CD14-positive monocyte (primary cell): ENCODE measurements around the gene MYO6. TPM values are rescaled to one million over a fixed set of nuclear protein-coding genes. Genes with fewer than 3 reads are reported as not detected.

Experiments used
- DNase-seq, 3 donors: peaks; one replicate each; pipeline ENCODE4 v3.0.0-alpha.2; 2011 to 2022
- H2AFZ ChIP-seq: 2 replicates; pipeline ENCODE4 v1.6.0; 2012; ENCODE audit warnings: mild to moderate bottlenecking, low read depth, low read length, inconsistent platforms; ENCODE audit not compliant: insufficient read depth, poor library complexity, severe bottlenecking
- H3K27ac ChIP-seq, 2 donors: 1 replicate in 1 of 2; 2 replicates in 1 of 2; pipeline ENCODE4 v1.5.1; 2012 to 2013; ENCODE audit warnings: low read length in 2 of 2, control low read depth in 1 of 2, inconsistent platforms in 1 of 2, low read depth in 1 of 2, mild to moderate bottlenecking in 1 of 2
- H3K27me3 ChIP-seq, 2 donors: one replicate each; pipeline versions ENCODE4 v1.6.0 to v1.6.1; 2011 to 2013; ENCODE audit warnings: low read length in 2 of 2; ENCODE audit not compliant: control insufficient read depth in 2 of 2, insufficient read depth in 2 of 2
- H3K36me3 ChIP-seq, 2 donors: replicated peaks in 1 of 2; 1 replicate in 1 of 2; 2 replicates in 1 of 2; pipeline versions ENCODE4 v1.5.1 to v1.6.1; 2012 to 2013; ENCODE audit warnings: low read length in 2 of 2, control low read depth in 1 of 2, inconsistent platforms in 1 of 2, mild to moderate bottlenecking in 1 of 2; ENCODE audit not compliant: insufficient read depth in 2 of 2, control insufficient read depth in 1 of 2
- H3K4me1 ChIP-seq, 2 donors: 1 replicate in 1 of 2; 2 replicates in 1 of 2; pipeline versions ENCODE4 v1.5.1 to v1.6.1; 2012 to 2013; ENCODE audit warnings: low read length in 2 of 2, control low read depth in 1 of 2, inconsistent platforms in 1 of 2, mild to moderate bottlenecking in 1 of 2, moderate library complexity in 1 of 2; ENCODE audit not compliant: insufficient read depth in 2 of 2, control insufficient read depth in 1 of 2
- H3K4me2 ChIP-seq: replicated peaks from 2 replicates; pipeline ENCODE3; 2012; ENCODE audit warnings: low read length, moderate library complexity, mild to moderate bottlenecking; ENCODE audit not compliant: poor library complexity, severe bottlenecking; ENCODE audit errors: extremely low read depth
- H3K4me3 ChIP-seq, 3 experiments: fragments of 200-600 bp in 1 of 3; sonication (generic) in 1 of 3; replicated peaks in 1 of 3; 1 replicate in 2 of 3; 2 replicates in 1 of 3; pipeline ENCODE4 v1.5.1; 2011 to 2013; ENCODE audit warnings: low read length in 3 of 3, mild to moderate bottlenecking in 3 of 3, control low read depth in 2 of 3, low read depth in 2 of 3, inconsistent platforms in 1 of 3, moderate library complexity in 1 of 3
- H3K79me2 ChIP-seq: 2 replicates; pipeline ENCODE4 v1.6.0; 2012; ENCODE audit warnings: mild to moderate bottlenecking, control low read depth, inconsistent platforms, low read length, moderate library complexity; ENCODE audit not compliant: insufficient read depth
- H3K9ac ChIP-seq: 2 replicates; pipeline ENCODE4 v1.6.0; 2017; ENCODE audit warnings: low read length, mild to moderate bottlenecking; ENCODE audit not compliant: insufficient read depth, poor library complexity, severe bottlenecking
- H3K9me3 ChIP-seq, 2 donors: replicated peaks in 1 of 2; 1 replicate in 1 of 2; 2 replicates in 1 of 2; pipeline versions ENCODE4 v1.5.1 to v1.6.1; 2012 to 2013; ENCODE audit warnings: low read length in 2 of 2, control low read depth in 1 of 2; ENCODE audit not compliant: control insufficient read depth in 1 of 2, insufficient read depth in 1 of 2
- H4K20me1 ChIP-seq: 2 replicates; pipeline ENCODE4 v1.6.0; 2012; ENCODE audit warnings: mild to moderate bottlenecking, low read length, control low read depth, moderate library complexity; ENCODE audit not compliant: insufficient read depth
- H3K27ac Mint-ChIP-seq, 7 donors: one replicate each; pipeline ENCODE4 v1.8.0; 2020; ENCODE audit warnings: mild to moderate bottlenecking in 7 of 7, mixed read lengths in 7 of 7, moderate library complexity in 6 of 7, inconsistent platforms in 2 of 7
- H3K27me3 Mint-ChIP-seq, 3 donors: one replicate each; pipeline ENCODE4 v1.8.0; 2021 to 2022; ENCODE audit warnings: low read depth in 3 of 3, mild to moderate bottlenecking in 3 of 3, mixed read lengths in 3 of 3, moderate library complexity in 3 of 3, inconsistent platforms in 1 of 3
- H3K36me3 Mint-ChIP-seq, 2 donors: one replicate each; pipeline ENCODE4 v1.8.0; 2020; ENCODE audit warnings: mixed read lengths in 2 of 2, inconsistent platforms in 1 of 2, mild to moderate bottlenecking in 1 of 2
- H3K4me1 Mint-ChIP-seq: one replicate; pipeline ENCODE4 v1.8.0; 2020; ENCODE audit warnings: mild to moderate bottlenecking, mixed read lengths
- H3K4me3 Mint-ChIP-seq, 2 donors: one replicate each; pipeline ENCODE4 v1.8.0; 2020; ENCODE audit warnings: mild to moderate bottlenecking in 2 of 2, mixed read lengths in 2 of 2, moderate library complexity in 1 of 2
- H3K9me3 Mint-ChIP-seq, 7 donors: one replicate each; pipeline ENCODE4 v1.8.0; 2020 to 2022; ENCODE audit warnings: mixed read lengths in 7 of 7, mild to moderate bottlenecking in 6 of 7, moderate library complexity in 6 of 7, inconsistent platforms in 2 of 7
- CTCF ChIP-seq: fragments of 200-600 bp; IDR thresholded peaks from one replicate; pipeline ENCODE4 v1.8.0; 2022; ENCODE audit warnings: antibody characterized with exemption, mild to moderate bottlenecking
- WGBS: methylation state at CpG from one replicate; pipeline ENCODE4 v1.1.5; 2013; ENCODE audit warnings: missing lambda C conversion rate; ENCODE audit not compliant: insufficient coverage; 5-methylcytosine and 5-hydroxymethylcytosine counted together
- intact Hi-C, 2 donors: fragments of 100-400 bp; cut with micrococcal nuclease; formaldehyde crosslinking; loops; one replicate each; pipeline versions ENCODE4 v1.15.0 to v1.15.1; 2023
- polyA plus RNA-seq, 3 donors: library from polyadenylated mRNA; depleted of rRNA in 1 of 3; unstranded in 2 of 3; stranded (reverse) in 1 of 3; fragments of 300-500 nt in 2 of 3; fragments of >200 nt in 1 of 3; fragmentation: Illumina TruSeq in 2 of 3; gene quantifications; 1 replicate in 2 of 3; 2 replicates in 1 of 3; pipeline ENCODE4 v1.2.3, GENCODE V29; 2012 to 2021

The MYO6 gene
- polyA plus RNA-seq, 3 donors = not detected

GRCh38 chr6:75870389-75870788 is 121.3 kb downstream of the MYO6 start:
- TF ChIP-seq CTCF = no peak
- H3K9ac ChIP-seq = no peak overlapping the region
- no peaks in the 10 kb centered on the region for H3K9me3 ChIP-seq
- Mint-ChIP-seq H3K4me1 (no peaks in the 10 kb centered on the region), H3K4me3 (no peak overlapping the region), H3K27me3 (peaks cover 1 to 2% (median 2%) of the 10 kb centered on the region in 3 donors), H3K36me3 (no peaks in the 10 kb centered on the region), H3K27ac (no peak overlapping the region), H3K9me3 (peaks cover 0 to 1% (median 0%) of the 10 kb centered on the region in 7 donors)
- H3K27ac ChIP-seq = no peak overlapping the region
- H3K4me1 ChIP-seq = no peaks in the 10 kb centered on the region
- H3K36me3 ChIP-seq = no peaks in the 10 kb centered on the region
- no peaks in the 10 kb centered on the region for H3K27me3 ChIP-seq
- intact Hi-C loops = no loop called here
- H3K4me3 ChIP-seq = no peak overlapping the region
- no CpG with 5 or more reads among the region's 1 CpG for WGBS
- DNase-seq = no peak
- H4K20me1 ChIP-seq = no peaks in the 10 kb centered on the region
- H3K4me2 ChIP-seq = no peak overlapping the region
- H2AFZ ChIP-seq = no peak overlapping the region
- no peaks in the 10 kb centered on the region for H3K79me2 ChIP-seq

- H3K4me3 ChIP-seq = no peak overlapping the region
- no peaks in the 10 kb centered on the region for H4K20me1 ChIP-seq
- TF ChIP-seq CTCF = no peak
- H3K9me3 Mint-ChIP-seq = no peaks in the 10 kb centered on the region
- H3K27me3 Mint-ChIP-seq = peaks cover 1 to 2% (median 2%) of the 10 kb centered on the region in 3 donors
- H3K9ac ChIP-seq = no peak overlapping the region
- H3K4me1 ChIP-seq = no peaks in the 10 kb centered on the region
- DNase-seq = no peak
- intact Hi-C loops = no loop called here
- no peaks in the 10 kb centered on the region for H3K36me3 ChIP-seq
- H3K9me3 ChIP-seq = no peaks in the 10 kb centered on the region
- WGBS = 89% methylated on average over 1 of the region's 2 CpGs
- no peak overlapping the region for H3K4me2 ChIP-seq
- H3K27ac ChIP-seq = no peak overlapping the region
- H3K27me3 ChIP-seq = no peaks in the 10 kb centered on the region
- no peak overlapping the region for H3K27ac Mint-ChIP-seq
- H3K36me3 Mint-ChIP-seq = no peaks in the 10 kb centered on the region
- H3K4me1 Mint-ChIP-seq = no peaks in the 10 kb centered on the region
- no peak overlapping the region for H2AFZ ChIP-seq
- H3K4me3 Mint-ChIP-seq = no peak overlapping the region
- no peaks in the 10 kb centered on the region for H3K79me2 ChIP-seq
These were observed 125.2 kb downstream of the MYO6 start for GRCh38 chr6:75874224-75874623.
